ENCODE results near the gene PTPRF. TPM values are rescaled to one million over a fixed set of nuclear protein-coding genes. Genes with fewer than 3 reads are reported as not detected.

Gene PTPRF
- polyA plus RNA-seq, 1 experiment = 68.3 TPM

GRCh38 chr1:43566382-43567044, 35.8 kb downstream of the PTPRF start:
- Histone ChIP-seq H3K9me3 (ENCODE audit: control insufficient read depth, insufficient read depth, low read length) (no peaks in the 10 kb centered on the region; the same call in 1 of the 2 replicates), H3K27ac (ENCODE audit: low read depth, low read length) (no peak overlapping the region), H3K27me3 (ENCODE audit: control insufficient read depth, insufficient read depth, low read length) (no peaks in the 10 kb centered on the region), H3K4me3 (ENCODE audit: low read depth, low read length) (no peak overlapping the region)
- POLR2A ChIA-PET = interaction anchor here (1.6 kb wide), 1 partner anchor 84 kb away, joined by 6 read pairs; the partner anchor contains the start of gene KDM4A
- DNase-seq (ENCODE audit: low read depth, low spot score) = no peak
- TF ChIP-seq, protein P1, sequence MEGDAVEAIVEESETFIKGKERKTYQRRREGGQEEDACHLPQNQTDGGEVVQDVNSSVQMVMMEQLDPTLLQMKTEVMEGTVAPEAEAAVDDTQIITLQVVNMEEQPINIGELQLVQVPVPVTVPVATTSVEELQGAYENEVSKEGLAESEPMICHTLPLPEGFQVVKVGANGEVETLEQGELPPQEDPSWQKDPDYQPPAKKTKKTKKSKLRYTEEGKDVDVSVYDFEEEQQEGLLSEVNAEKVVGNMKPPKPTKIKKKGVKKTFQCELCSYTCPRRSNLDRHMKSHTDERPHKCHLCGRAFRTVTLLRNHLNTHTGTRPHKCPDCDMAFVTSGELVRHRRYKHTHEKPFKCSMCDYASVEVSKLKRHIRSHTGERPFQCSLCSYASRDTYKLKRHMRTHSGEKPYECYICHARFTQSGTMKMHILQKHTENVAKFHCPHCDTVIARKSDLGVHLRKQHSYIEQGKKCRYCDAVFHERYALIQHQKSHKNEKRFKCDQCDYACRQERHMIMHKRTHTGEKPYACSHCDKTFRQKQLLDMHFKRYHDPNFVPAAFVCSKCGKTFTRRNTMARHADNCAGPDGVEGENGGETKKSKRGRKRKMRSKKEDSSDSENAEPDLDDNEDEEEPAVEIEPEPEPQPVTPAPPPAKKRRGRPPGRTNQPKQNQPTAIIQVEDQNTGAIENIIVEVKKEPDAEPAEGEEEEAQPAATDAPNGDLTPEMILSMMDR (IDR thresholded peaks at IDR 0.05; ENCODE audit: low read depth, low read length) = no peak
- CTCF ChIA-PET = no interaction called here

DNA sequence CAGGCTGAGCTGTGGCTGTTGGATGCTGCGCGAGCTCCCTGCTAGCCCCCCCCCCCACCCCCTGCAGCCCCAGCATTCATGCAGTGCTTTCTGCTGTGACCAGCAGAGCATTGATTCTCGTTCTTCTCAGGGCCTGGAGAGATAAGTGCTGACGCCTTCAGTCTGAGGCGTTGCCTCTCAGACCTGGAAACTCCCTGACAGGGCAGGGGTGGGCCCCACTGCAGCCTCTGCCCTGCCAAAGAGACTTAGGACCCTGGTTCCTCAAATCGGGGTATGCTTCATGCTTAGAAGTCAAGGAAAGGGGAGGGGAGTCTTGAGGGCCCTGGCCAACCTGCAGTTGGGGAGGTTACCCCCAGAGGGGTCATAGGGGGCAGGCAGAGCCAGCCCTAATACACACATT, 38.5 kb downstream of the PTPRF start:
- CTCF ChIA-PET = interaction anchor here (0.8 to 2.0 kb wide), 2 partner anchors 15 to 41 kb away, joined by 3 to 11 read pairs; no protein-coding TSS in a partner anchor
- POLR2A ChIA-PET = no interaction called here
- TF ChIP-seq, protein P1 (IDR thresholded peaks at IDR 0.05; ENCODE audit: low read depth, low read length) = no peak

GRCh38 chr1:43570277-43570676, 39.6 kb downstream of the PTPRF start:
- POLR2A ChIA-PET = no interaction called here

More for the DNA sequence above, 38.5 kb downstream of the PTPRF start:
- Histone ChIP-seq H3K27ac (ENCODE audit: low read depth, low read length) (no peak overlapping the region), H3K9me3 (ENCODE audit: control insufficient read depth, insufficient read depth, low read length) (no peaks in the 10 kb centered on the region; the same call in 1 of the 2 replicates), H3K4me3 (ENCODE audit: low read depth, low read length) (no peak overlapping the region), H3K27me3 (ENCODE audit: control insufficient read depth, insufficient read depth, low read length) (no peaks in the 10 kb centered on the region)
- DNase-seq (ENCODE audit: low read depth, low spot score) = no peak

DNA sequence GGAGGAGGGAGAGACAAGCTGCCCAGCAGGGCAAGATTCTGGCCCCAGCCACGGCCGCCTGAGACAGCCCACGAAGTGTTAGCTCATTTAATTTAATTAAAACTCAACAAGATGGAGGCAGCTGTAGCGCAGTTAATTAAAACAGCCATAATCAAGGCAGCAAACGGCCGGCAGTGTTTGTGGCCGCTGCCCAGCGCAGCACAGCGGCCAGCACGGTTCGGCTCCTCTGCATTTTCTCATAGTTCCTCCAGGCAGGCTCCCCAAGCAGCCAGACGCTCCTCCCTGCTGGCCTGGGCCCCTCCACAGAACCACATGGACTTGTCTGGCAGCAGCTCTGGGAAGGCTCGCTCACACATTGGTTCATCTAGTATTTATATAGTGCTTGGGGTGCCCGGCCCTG, 40.0 kb downstream of the PTPRF start:
- POLR2A ChIA-PET = no interaction called here
- no peak overlapping the region for H3K27ac ChIP-seq (ENCODE audit: low read depth, low read length)

More at GRCh38 chr1:43570277-43570676, 39.6 kb downstream of the PTPRF start:
- Histone ChIP-seq H3K4me3 (ENCODE audit: low read depth, low read length) (no peak overlapping the region), H3K27ac (ENCODE audit: low read depth, low read length) (no peak overlapping the region), H3K9me3 (ENCODE audit: control insufficient read depth, insufficient read depth, low read length) (no peaks in the 10 kb centered on the region; the same call in 1 of the 2 replicates), H3K27me3 (ENCODE audit: control insufficient read depth, insufficient read depth, low read length) (no peaks in the 10 kb centered on the region)
- no peak for DNase-seq (ENCODE audit: low read depth, low spot score)
- CTCF ChIA-PET = no interaction called here
- TF ChIP-seq, protein P1 (IDR thresholded peaks at IDR 0.05; ENCODE audit: low read depth, low read length) = no peak

More for the DNA sequence above, 40.0 kb downstream of the PTPRF start:
- Histone ChIP-seq H3K9me3 (ENCODE audit: control insufficient read depth, insufficient read depth, low read length) (no peaks in the 10 kb centered on the region; the same call in 1 of the 2 replicates), H3K4me3 (ENCODE audit: low read depth, low read length) (no peak overlapping the region), H3K27me3 (ENCODE audit: control insufficient read depth, insufficient read depth, low read length) (no peaks in the 10 kb centered on the region)
- TF ChIP-seq, protein P1 (IDR thresholded peaks at IDR 0.05; ENCODE audit: low read depth, low read length) = no peak
- no peak for DNase-seq (ENCODE audit: low read depth, low spot score)
- CTCF ChIA-PET = interaction anchor here (0.6 kb wide), 1 partner anchor 15 kb away, joined by 3 read pairs; no protein-coding TSS in a partner anchor

Data from AG04450 (cell line).